GM19238 (cell line): Measurements from ENCODE around the gene FUZ.

ENCODE experiments used
- DNase-seq: peaks from one replicate; pipeline ENCODE4 v3.0.0; 2011; ENCODE audit warnings: low spot score; ENCODE audit not compliant: insufficient read length

FUZ gene, protein sequence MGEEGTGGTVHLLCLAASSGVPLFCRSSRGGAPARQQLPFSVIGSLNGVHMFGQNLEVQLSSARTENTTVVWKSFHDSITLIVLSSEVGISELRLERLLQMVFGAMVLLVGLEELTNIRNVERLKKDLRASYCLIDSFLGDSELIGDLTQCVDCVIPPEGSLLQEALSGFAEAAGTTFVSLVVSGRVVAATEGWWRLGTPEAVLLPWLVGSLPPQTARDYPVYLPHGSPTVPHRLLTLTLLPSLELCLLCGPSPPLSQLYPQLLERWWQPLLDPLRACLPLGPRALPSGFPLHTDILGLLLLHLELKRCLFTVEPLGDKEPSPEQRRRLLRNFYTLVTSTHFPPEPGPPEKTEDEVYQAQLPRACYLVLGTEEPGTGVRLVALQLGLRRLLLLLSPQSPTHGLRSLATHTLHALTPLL

DNA sequence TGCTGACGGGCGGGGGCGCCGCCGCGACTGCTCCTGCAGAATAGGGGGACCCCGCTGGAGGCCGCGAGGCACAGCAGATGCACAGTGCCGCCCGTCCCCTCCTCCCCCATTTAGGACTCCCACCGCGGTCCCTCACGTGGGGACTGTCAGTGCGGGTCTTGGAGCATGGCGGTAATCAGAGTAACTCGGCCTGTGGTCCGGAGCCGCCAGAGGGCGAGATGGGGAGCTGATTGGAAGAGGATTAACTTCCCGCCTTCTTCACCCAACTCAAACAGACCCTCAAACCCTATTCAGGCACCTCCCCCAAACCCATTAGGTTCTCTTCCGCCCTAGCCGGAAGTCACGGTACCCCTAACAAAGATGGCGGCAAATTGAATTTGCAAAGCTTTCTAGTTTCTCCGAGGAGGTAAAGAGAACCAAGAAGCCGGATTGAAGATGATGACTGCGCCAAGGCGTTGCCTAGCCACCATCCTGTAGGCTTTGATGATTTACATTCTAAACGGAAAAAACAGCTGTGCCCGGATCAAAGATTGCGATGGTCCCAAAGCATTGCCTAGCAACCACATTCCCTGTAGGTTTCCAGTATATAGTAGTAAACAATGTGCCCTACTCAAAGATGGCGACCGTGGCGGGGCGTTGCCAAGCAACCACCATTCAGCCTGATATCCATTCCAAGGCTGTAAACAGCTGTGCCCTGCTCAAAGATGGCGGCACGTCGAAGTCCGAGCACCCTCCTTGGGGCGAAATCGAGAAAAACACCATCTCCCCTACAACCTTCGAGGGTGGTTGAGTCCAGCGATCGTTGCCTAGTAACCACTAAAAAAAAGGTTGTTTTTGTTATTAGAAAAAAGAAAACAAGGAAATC lies at the start of gene FUZ:
Gene FUZ, minus strand, starts transcription at position 296 of the 865 bp plus-strand sequence. Its CDS starts 186 bp downstream, at position 110.
- peak; percentile 85 for DNase-seq

DNA sequence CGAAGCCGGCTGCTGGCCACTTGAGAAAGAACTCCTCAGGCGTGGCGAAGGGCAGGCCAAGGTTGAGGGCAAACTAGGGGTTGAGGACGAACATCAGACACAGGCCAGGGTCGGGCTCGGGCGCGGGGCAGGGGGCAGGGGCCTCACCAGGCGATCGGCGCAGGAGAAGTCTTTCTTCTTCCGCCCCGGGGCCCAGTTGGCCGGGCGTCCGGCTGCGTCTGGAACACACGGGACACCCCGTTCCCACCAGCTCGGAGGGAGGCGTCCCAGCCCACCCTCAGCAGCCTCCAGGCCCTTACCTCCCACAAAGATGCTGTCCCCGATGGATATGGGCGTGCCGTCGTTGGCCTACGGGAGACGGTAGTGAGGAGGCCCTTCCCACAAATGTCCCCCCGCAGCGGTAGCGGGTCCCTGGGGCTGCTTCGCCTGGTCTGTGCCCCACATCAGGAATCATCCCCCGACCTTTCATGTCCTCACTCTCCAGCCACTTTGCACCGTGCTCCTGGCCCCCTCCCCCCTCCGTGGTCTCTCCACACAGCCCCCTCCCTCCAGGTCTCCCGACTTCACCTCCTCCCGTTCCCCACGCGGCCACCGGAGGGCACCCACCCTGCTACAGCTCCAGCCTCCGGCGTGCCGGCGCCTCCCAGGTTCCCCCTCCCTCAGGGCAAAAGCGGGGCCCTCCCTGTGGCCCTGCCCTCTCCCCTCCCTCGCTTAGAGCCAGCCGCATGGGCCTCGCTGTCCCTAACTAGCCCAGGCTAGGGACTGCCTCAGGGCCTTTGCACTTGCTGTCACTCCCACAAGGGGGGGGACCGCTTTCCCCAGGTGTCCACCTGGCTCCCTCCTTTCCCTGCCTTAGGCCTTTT lies 49.5 kb upstream of the FUZ start:
- DNase-seq = no peak

DNA sequence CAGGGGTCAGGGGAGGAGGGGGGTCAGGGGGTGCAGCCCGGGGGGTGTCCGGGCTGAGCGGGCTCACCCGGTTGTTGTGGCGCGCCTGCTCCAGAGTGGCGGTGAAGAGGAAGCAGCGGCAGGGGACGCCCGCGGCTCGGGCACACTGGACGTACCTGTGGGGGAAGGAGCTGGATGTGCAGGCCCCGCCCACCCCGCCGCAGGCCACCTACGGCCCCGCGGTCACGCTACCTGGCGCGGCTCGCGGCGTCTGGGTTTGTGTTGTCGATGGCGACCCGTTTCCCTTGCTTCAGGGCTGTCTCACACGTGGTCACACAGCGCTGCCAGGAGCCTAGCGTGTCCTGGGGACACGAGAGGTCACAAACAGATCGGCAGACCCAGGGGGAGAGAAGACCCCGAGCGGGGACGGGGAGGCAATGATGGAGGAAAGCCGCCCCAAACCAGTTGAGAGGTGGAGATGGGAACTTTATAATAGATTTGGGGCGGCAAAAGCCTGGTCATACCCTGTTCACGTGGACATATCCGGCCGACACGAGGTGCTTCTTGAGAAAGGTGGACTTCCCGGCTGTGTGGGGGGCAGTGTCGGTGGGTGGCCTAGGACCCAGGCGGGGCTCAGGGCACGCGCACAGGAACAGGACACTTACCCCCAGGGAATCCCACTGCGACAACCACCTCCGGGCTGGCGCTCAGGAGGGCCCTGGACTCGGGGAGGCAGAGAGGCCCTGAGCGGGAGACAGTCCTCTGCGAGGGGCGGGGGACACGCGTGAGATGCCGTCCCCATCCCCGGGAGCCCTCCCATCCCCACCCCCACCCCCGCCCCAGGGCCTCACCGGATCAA lies 48.7 kb upstream of the FUZ start:
- DNase-seq = no peak

DNA sequence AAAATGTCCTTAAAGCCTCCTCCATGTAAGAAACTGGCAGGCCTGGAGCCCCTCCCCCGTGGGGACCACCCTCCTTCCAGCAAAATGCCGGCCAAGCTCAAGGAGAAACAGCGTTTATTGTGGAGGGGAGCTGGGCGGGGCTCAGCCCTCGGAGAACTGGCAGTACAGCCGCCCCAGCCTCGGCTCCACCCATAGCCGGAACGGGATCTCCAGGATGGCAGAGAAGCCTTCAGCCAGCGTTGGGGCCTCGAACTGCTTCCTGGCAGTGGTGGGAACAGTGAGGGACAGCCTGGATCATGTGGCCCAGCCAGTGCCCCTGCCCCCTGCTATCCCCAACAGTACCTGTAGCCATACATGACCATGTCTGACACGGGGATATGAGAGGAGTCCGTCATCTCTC lies 48.0 kb upstream of the FUZ start:
- no peak for DNase-seq

DNA sequence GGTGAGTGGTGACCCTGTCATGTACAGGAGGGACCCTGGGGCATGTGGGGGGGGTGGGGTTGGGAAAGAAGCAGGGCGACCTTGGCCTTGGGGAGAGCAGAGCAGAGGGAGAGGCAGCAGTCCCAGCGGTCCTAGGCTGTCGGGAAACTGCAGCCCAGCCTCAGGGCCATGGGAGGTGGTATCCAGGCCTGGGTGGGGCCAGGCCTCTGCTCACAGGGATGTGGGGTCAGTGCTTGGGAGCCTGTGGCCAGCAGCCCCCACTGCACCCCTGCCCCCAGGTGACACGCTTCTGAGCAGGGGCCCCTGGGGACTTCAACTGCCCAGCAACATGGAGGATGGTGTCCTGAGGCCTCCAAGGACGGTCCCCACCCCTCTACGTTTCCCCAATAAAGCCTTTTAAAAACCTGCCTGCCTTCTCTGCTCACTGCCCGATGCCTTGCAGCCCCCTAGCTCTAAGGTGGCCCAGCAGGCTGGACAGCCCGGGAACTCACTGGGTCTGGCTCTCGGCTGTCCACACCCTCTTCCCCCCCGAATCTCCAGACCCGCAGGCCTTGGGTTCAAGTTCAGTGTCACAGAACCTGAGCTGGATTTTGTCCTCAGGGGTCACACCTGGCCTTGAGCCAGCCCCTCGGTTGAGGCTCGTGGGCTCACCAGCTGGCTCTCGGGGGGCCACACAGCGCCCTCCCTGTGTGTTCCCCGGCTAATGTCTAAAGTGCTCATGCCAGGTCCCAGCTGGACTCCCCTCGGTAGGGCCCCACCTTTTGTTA lies 47.4 kb upstream of the FUZ start:
- DNase-seq = no peak

DNA sequence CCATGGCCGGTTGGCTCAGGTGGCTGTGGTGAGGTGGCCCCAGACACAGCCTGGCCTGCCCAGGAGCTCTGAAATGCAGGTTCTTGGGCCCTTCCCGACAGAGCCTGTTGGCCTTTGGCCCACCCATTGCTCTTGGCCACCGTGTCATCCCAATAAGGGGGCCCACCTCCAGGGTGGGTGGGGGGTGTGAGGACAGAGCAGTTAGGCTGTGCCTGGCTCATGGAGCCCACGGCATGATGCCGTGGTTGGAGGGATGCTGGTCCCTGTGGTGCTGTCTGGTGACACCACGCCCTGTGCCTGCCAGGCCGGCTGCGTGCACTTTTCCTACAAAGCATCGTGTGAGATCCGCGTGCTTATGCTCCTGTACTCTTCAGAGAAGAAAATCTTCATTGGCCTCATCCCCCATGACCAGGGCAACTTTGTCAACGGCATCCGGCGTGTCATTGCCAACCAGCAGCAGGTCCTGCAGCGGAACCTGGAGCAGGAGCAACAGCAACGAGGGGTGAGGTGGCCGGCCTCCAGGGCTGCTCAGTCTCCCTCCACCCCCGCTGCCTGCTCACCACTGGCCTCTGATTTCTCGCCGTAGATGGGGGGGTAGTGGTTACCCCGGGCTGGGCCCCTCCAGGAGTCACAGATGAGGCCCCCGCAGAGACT lies 46.7 kb upstream of the FUZ start:
- no peak for DNase-seq

DNA sequence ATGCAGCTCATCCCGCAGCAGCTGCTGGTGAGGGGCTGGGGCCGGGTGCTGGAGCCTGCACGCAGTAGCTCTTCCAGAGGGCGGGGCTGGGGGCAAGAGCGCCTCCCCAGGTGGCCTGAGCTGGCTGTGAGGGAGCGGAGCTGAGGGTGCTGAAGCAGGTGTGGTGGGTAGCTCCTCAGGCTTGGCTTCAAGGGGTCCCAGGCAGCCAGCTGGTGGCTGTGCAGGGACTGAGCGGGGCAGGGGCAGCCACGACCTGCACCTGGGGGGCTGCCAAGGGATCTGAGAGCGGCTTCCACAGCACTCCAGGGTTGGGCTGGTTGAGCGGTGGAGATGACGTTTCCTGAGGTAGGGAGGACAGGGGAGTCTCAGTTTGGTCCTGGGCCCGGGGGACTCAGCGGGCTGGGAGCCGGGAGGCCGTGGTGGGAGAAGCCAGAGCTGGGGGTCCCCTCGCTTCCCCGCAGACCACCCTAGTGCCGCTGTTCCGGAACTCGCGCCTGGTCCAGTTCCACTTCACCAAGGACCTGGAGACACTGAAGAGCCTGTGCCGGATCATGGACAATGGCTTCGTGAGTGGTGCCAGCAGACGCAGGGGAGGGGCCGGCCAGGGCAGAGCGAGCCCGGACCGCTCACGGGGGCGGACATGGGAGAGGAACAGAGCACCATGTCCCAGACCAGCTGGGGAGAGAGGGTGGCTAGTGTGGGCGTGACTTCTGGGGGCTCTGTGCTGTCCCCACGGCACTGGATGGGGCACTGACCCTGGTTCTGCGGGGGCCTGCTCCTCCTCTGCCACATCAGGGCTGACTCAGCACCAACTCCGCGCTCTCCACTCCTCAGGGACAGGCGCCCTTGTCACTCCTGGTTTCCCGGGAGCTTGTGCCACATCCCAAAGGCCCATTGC lies 45.2 kb upstream of the FUZ start:
- DNase-seq = no peak

DNA sequence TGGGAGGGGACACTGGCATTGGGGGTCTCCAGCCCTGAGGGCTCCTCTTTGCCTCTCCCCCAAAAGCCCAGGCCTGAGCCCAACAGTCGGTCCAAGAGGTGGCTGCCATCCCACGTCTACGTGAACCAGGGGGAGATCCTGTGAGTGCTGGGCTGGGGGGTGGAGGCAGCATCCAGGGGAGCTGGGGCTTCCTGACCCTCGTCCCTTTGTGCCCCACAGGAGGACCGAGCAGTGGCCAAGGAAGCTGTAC lies 44.7 kb upstream of the FUZ start:
- DNase-seq = no peak

DNA sequence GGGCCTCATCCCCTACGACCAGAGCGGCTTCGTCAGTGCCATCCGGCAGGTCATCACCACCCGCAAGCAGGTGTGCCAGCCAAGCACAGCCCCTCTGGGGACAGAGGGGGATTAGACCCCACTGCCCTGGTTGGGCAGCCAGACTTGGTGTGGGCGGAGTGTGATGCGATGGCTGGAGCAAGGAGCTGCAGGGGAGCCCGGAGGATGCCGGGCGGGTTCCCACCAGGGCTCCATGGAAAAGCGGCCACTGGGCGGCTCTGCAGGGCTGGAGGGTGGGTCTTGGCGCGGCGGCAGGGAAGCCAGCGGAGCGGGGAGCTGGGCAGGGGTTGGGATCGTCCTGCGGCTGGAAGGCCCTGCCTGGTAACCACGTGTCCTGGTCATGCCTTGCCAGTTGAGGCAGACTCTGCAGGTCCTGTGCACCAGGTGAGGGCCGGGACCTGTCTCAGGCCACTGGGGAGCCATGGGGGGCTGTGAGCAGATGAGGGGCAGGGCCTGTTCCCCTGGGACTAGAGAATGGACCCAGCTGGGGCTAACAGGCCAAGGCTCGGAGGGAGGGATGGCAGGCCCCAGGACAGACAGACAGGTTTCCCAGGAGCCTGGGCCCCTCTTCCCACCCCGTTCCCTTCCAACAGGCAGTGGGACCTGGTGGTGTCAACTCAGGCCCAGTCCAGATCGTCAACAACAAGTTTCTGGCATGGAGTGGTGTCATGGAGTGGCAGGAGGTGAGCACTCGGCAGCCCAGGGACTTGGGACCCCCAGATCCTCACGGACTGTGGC lies 44.2 kb upstream of the FUZ start:
- no peak for DNase-seq

DNA sequence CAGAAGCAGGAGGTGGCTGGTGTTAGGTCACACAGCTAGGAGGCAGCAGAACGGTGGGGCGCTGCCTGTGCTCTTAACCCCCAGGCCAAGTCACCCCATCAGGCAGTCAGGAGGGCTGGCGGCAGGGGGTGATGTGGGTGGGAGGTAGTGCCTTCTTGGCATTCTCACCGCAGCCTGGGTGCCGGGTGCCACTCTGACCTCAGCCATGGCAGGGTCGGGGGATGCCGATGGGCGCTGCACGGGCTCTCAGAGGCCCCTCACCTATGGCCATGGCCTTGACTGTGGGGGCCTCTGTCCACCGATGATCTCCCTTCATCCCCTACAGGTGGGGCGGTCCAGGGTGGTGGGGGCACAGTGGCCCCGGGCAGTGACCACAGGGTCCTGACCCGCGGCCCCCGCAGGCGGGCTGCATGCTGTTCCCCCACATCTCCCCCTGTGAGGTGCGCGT lies 43.5 kb upstream of the FUZ start:
- no peak for DNase-seq

DNA sequence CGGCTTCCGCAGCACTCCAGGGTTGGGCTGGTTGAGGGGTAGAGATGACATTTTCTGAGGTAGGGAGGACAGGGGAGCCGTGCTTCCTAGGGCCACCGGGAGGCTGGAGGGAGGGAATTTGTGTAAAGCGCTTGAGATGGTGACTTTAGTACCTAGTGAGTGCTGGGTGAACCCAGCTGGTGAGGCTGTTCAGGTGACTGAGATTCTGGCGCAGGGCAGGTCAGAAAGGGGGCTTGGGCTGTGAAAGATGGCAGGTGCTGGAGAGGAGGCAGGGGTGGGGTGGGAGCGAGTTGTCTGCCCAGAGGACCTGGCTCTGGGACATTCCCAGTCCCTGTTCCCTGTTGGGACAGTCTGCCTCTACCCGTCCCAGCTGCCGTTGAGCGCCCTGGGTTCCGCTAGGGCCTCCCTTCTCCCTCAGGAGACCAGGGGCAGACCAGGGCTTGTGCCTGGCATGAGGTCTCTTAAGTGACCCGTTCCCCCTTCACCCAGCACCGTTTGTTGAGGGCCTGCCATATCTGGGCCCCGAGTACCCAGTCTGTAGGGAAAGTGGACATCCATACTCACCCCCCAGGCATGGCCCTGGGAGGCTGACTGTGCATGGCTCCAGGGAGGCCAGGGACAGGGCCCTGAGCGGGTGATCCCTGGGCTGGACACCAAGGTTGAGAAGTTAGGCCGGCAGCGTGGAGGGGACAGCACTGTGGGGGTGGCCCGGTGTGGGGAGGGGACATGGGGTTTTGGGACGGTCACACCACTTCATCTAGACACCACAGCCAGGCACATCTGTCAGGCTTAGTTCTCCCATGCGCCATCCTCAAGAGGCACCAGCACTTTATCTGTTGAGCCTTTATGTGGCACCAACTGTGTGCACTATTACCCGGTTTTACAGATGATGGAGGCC lies 42.8 kb upstream of the FUZ start:
- DNase-seq = no peak

DNA sequence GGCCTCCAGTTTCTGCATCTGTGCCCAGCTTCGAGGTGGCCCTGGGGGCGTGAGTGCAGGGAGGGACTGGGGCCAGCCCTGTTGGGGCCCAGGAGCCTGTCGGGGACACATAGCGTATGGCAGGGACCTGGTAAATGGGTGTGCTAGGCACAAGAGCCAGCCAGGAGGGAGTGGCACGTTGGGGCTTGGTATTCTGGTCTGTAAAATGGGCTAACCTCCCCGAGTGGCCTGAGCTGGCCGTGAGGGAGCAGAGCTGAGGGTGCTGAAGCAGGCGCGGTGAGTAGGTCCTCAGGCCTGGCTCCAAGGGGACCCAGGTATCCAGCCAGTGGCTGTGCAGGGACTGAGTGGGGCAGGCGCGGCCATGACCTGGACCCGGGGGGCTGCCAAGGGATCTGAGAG lies 42.2 kb upstream of the FUZ start:
- DNase-seq = no peak

DNA sequence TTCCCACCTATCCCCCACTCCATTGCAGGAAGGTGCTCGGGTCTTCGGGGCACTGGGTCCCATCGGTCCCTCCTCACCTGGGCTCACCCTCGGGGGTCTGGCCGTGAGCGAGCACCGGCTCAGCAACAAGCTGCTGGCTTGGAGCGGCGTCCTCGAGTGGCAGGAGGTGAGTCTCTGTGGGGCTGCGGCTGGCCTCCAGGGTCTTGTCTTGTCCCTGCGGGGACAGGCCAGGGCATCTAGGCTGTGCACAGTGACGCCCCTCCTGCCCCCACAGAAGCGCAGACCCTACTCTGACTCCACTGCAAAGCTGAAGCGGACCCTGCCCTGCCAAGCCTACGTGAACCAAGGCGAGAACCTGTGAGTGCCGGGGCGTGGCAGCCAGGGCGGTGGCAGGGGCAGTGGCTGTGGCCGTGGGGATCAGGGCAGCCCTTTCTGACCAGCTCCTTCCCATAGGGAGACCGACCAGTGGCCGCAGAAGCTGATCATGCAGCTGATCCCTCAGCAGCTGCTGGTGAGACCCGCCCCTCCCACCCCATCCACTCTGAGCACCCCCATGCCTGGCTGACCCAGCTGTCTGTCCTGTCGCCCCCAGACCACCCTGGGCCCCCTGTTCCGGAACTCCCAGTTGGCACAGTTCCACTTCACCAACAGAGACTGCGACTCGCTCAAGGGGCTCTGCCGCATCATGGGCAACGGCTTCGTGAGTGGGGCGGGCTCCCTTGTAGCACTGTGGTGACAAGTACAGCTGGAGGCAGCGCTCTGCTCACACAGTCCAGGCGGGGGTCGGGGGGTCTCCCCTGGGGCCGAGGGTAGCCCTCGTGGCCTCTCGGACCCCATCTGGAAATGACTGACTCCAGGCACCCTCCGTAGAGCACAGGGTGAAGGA lies 41.5 kb upstream of the FUZ start:
- DNase-seq = no peak

DNA sequence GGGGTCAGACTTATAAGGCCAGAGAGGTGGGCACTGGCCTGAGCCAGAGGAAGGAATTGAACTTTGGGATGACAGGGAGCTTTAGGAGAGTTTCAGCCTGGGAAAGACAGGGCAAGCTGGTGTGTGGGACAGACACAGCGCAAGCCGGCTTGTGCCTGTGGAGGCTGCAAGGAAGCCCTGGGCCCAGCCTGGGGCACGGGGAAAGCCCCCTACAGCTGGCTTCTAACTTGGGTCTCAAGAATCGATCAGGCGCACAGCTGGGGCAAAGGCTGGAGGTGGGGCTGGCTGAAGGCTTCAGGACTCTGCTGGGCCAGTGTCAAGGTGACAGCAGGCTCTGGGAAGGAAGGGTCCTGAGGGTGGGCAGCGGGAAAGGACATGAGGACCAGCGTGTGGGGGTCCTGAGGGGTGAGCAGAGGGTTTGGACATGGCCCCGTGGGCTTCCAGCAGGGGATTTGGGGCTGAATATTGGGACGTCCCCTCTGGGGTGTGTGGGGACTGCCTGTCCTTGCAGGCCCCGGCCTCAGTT lies 40.8 kb upstream of the FUZ start:
- DNase-seq = no peak

DNA sequence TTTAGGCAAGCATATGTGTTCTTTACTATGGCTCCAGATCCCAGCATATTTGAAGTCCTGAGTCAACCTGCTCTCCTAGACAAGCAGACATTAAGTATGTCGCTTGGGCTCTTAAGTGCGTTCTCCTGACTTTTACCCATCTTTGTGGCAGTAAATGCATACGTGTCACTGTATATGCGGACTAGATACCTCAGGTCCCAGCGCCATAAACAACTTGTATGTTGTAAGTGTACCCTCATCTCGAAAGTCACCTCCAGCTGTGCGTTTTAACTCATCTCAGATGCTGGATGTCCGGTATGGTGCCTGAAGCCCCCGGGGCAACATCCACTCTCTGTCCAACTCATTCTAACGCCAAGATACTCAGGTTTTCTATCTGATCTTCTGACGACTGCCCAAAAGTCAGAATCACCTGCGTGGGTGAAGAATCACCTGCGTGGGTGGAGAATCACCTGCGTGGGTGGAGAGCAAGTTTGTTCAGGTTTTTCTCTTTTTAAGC lies 39.6 kb upstream of the FUZ start:
- no peak for DNase-seq
